ENCODE measurements around the gene MECR. TPM values are rescaled to one million over a fixed set of nuclear protein-coding genes. Genes with fewer than 3 reads are reported as not detected.

The MECR gene
- total and polyA plus RNA-seq, 4 experiments from 2014 or later, result 12.0 to 17.1 (median 14.2) TPM

- Mint-ChIP-seq H3K27me3 (peaks cover 25 to 32% of the 10 kb centered on the region in 2 donors), H3K36me3 (no peaks in the 10 kb centered on the region), H3K27ac (peak overlapping the region in 1 of 7 donors; percentile 19), H3K4me1 (no peaks in the 10 kb centered on the region), H3K4me3 (no peak overlapping the region), H3K9me3 (no peaks in the 10 kb centered on the region)
- CTCF ChIA-PET (ENCODE audit: partially characterized antibody), result no interaction called here
- Histone ChIP-seq H3K27ac (ENCODE audit: low read depth, low read length) (no peak overlapping the region), H3K9me3 (ENCODE audit: control insufficient read depth in 1 of 2, low read length in 2 of 2) (no peaks in the 10 kb centered on the region), H3K36me3 (ENCODE audit: insufficient read depth, low read length) (no peaks in the 10 kb centered on the region), H3K4me3 (ENCODE audit: low read length in 2 of 2) (no peak overlapping the region), H3K4me1 (ENCODE audit: insufficient read depth, low read length) (no peaks in the 10 kb centered on the region), H3K27me3 (ENCODE audit: insufficient read depth, low read length) (no peaks in the 10 kb centered on the region)
- intact Hi-C loops (cut with micrococcal nuclease), result no loop called here
- no peak for DNase-seq
- POLR2A ChIA-PET (ENCODE audit: partially characterized antibody), result no interaction called here
These were observed 41.0 kb upstream of the MECR start for GRCh38 chr1:29271724-29272123.

DNA sequence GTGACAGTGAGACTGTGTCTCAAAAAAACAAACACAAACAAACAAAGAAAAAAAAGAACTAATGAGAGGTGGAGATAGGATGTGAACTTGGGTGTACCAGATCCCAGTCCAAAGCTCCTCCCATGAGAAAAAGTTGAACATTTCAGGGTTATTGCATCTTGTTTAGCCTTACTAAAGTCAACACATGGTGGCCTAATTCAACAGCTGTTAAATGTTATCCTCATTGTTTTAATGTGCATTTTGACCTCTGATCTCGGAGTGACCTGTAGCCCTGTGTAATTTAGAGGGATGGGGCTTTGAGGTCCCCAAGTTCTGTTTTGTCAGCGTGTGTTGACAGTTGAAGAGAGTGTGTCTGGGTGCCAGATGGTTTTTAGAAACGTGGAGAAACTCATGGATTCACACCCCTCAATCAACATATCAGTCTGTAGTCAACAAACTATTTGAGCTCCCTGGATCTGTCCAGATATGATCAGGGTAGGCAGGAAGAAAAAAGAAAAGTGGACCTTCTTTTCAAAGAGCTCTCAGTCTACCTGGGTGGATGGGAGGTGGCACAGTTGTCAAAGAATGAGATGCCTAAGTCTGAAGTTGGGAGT lies 40.3 kb upstream of the MECR start:
- Histone ChIP-seq H3K27me3 (ENCODE audit: insufficient read depth, low read length) (no peaks in the 10 kb centered on the region), H3K4me1 (ENCODE audit: insufficient read depth, low read length) (no peaks in the 10 kb centered on the region), H3K27ac (ENCODE audit: low read depth, low read length) (no peak overlapping the region), H3K9me3 (ENCODE audit: control insufficient read depth in 1 of 2, low read length in 2 of 2) (no peaks in the 10 kb centered on the region), H3K36me3 (ENCODE audit: insufficient read depth, low read length) (no peaks in the 10 kb centered on the region), H3K4me3 (ENCODE audit: low read length in 2 of 2) (no peak overlapping the region)
- Mint-ChIP-seq H3K9me3 (no peaks in the 10 kb centered on the region), H3K36me3 (no peaks in the 10 kb centered on the region), H3K27ac (no peak overlapping the region), H3K27me3 (peaks cover 28 to 37% of the 10 kb centered on the region in 2 donors), H3K4me1 (no peaks in the 10 kb centered on the region), H3K4me3 (no peak overlapping the region)
- CTCF ChIA-PET (ENCODE audit: partially characterized antibody), result no interaction called here
- POLR2A ChIA-PET (ENCODE audit: partially characterized antibody), result no interaction called here
- intact Hi-C loops (cut with micrococcal nuclease), result no loop called here
- no peak for DNase-seq

DNA sequence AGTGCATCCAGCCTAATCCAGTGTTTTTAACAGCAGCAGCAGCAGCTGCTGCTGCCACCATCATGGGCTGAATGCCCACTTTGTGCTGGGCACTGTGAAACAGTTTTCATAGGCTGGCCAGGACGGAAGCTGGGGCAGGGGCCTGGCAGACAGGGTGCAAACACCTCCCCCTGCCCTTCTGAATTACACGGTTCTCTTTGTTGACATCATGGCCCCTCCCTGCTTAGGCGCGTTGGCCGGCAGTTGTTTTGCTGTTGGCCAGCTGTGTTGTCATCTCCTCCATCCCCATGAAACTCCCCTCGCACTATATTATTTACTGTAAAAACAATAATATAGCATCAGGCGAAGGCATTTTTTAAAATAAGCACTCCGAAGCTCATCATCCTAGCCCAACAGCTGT lies 38.6 kb upstream of the MECR start:
- CTCF ChIA-PET (ENCODE audit: partially characterized antibody), result no interaction called here
- no peaks in the 10 kb centered on the region for H3K36me3 Mint-ChIP-seq

GRCh38 chr1:29267321-29268070 lies 36.8 kb upstream of the MECR start:
- intact Hi-C loops (cut with micrococcal nuclease), result no loop called here
- H3K4me1 ChIP-seq (ENCODE audit: insufficient read depth, low read length), result no peaks in the 10 kb centered on the region

More for the DNA sequence above, 38.6 kb upstream of the MECR start:
- intact Hi-C loops (cut with micrococcal nuclease), result no loop called here
- Mint-ChIP-seq H3K9me3 (no peaks in the 10 kb centered on the region), H3K27ac (no peak overlapping the region), H3K4me1 (no peaks in the 10 kb centered on the region), H3K27me3 (peaks cover 33 to 36% of the 10 kb centered on the region in 2 donors), H3K4me3 (no peak overlapping the region)
- Histone ChIP-seq H3K9me3 (ENCODE audit: control insufficient read depth in 1 of 2, low read length in 2 of 2) (no peaks in the 10 kb centered on the region), H3K4me3 (ENCODE audit: low read length in 2 of 2) (no peak overlapping the region), H3K36me3 (ENCODE audit: insufficient read depth, low read length) (no peaks in the 10 kb centered on the region), H3K4me1 (ENCODE audit: insufficient read depth, low read length) (no peaks in the 10 kb centered on the region), H3K27ac (ENCODE audit: low read depth, low read length) (no peak overlapping the region), H3K27me3 (ENCODE audit: insufficient read depth, low read length) (no peaks in the 10 kb centered on the region)
- no peak for DNase-seq
- POLR2A ChIA-PET (ENCODE audit: partially characterized antibody), result no interaction called here

GRCh38 chr1:29266912-29267311 lies 36.2 kb upstream of the MECR start:
- H3K36me3 ChIP-seq (ENCODE audit: insufficient read depth, low read length), result no peaks in the 10 kb centered on the region
- peaks cover 0 to 2% (median 0%) of the 10 kb centered on the region in 8 donors for H3K9me3 Mint-ChIP-seq
- no peak overlapping the region for H3K4me3 Mint-ChIP-seq
- no peak overlapping the region for H3K27ac ChIP-seq (ENCODE audit: low read depth, low read length)
- no peaks in the 10 kb centered on the region for H3K4me1 Mint-ChIP-seq
- intact Hi-C loops (cut with micrococcal nuclease), result no loop called here
- peaks cover 36 to 37% of the 10 kb centered on the region in 2 donors for H3K27me3 Mint-ChIP-seq
- no peak for DNase-seq
- H3K4me1 ChIP-seq (ENCODE audit: insufficient read depth, low read length), result no peaks in the 10 kb centered on the region
- POLR2A ChIA-PET (ENCODE audit: partially characterized antibody), result no interaction called here
- H3K27me3 ChIP-seq (ENCODE audit: insufficient read depth, low read length), result no peaks in the 10 kb centered on the region
- no peaks in the 10 kb centered on the region for H3K9me3 ChIP-seq (ENCODE audit: control insufficient read depth in 1 of 2, low read length in 2 of 2)
- H3K36me3 Mint-ChIP-seq, result no peaks in the 10 kb centered on the region
- H3K27ac Mint-ChIP-seq, result no peak overlapping the region
- no peak overlapping the region for H3K4me3 ChIP-seq (ENCODE audit: low read length in 2 of 2)
- CTCF ChIA-PET (ENCODE audit: partially characterized antibody), result no interaction called here

More at GRCh38 chr1:29267321-29268070, 36.8 kb upstream of the MECR start:
- DNase-seq, result no peak
- H3K36me3 ChIP-seq (ENCODE audit: insufficient read depth, low read length), result no peaks in the 10 kb centered on the region
- Mint-ChIP-seq H3K36me3 (no peaks in the 10 kb centered on the region), H3K27ac (no peak overlapping the region), H3K4me1 (no peaks in the 10 kb centered on the region), H3K27me3 (peaks cover 35 to 39% of the 10 kb centered on the region in 2 donors), H3K9me3 (peaks cover 0 to 2% (median 0%) of the 10 kb centered on the region in 8 donors), H3K4me3 (no peak overlapping the region)
- H3K27ac ChIP-seq (ENCODE audit: low read depth, low read length), result no peak overlapping the region
- CTCF ChIA-PET (ENCODE audit: partially characterized antibody), result no interaction called here
- POLR2A ChIA-PET (ENCODE audit: partially characterized antibody), result no interaction called here
- no peaks in the 10 kb centered on the region for H3K27me3 ChIP-seq (ENCODE audit: insufficient read depth, low read length)
- H3K4me3 ChIP-seq (ENCODE audit: low read length in 2 of 2), result no peak overlapping the region
- H3K9me3 ChIP-seq (ENCODE audit: control insufficient read depth in 1 of 2, low read length in 2 of 2), result no peaks in the 10 kb centered on the region

GRCh38 chr1:29264773-29265389 lies 34.1 kb upstream of the MECR start:
- H3K4me1 Mint-ChIP-seq, result peaks cover 3 to 10% (median 5%) of the 10 kb centered on the region in 4 donors
- H3K4me3 ChIP-seq (ENCODE audit: low read length in 2 of 2), result no peak overlapping the region
- no peak overlapping the region for H3K4me3 Mint-ChIP-seq
- no peaks in the 10 kb centered on the region for H3K27me3 ChIP-seq (ENCODE audit: insufficient read depth, low read length)
- H3K4me1 ChIP-seq (ENCODE audit: insufficient read depth, low read length), result peaks cover 6% of the 10 kb centered on the region
- no peak overlapping the region for H3K27ac ChIP-seq (ENCODE audit: low read depth, low read length)
- CTCF ChIA-PET (ENCODE audit: partially characterized antibody), result no interaction called here
- H3K27ac Mint-ChIP-seq, result no peak overlapping the region
- peaks cover 0 to 2% (median 0%) of the 10 kb centered on the region in 8 donors for H3K9me3 Mint-ChIP-seq
- no peaks in the 10 kb centered on the region for H3K36me3 Mint-ChIP-seq
- no peak for DNase-seq
- no peaks in the 10 kb centered on the region for H3K36me3 ChIP-seq (ENCODE audit: insufficient read depth, low read length)
- intact Hi-C loops (cut with micrococcal nuclease), result no loop called here
- H3K9me3 ChIP-seq (ENCODE audit: control insufficient read depth in 1 of 2, low read length in 2 of 2), result no peaks in the 10 kb centered on the region
- POLR2A ChIA-PET (ENCODE audit: partially characterized antibody), result no interaction called here
- H3K27me3 Mint-ChIP-seq, result peaks cover 48 to 50% of the 10 kb centered on the region in 2 donors

GRCh38 chr1:29260531-29260930 lies 29.8 kb upstream of the MECR start:
- ChIA-PET CTCF (ENCODE audit: partially characterized antibody) (interaction anchor here (0.8 to 1.2 kb wide), 2 partner anchors 11 to 16 kb away, joined by 3 read pairs; no protein-coding TSS in a partner anchor), POLR2A (ENCODE audit: partially characterized antibody) (no interaction called here)
- H3K4me1 Mint-ChIP-seq, result peaks cover 3 to 10% (median 5%) of the 10 kb centered on the region in 4 donors
- Histone ChIP-seq H3K27me3 (ENCODE audit: insufficient read depth, low read length) (peaks cover 10% of the 10 kb centered on the region), H3K4me1 (ENCODE audit: insufficient read depth, low read length) (peaks cover 15% of the 10 kb centered on the region), H3K36me3 (ENCODE audit: insufficient read depth, low read length) (no peaks in the 10 kb centered on the region), H3K4me3 (ENCODE audit: low read length in 2 of 2) (no peak overlapping the region), H3K9me3 (ENCODE audit: control insufficient read depth in 1 of 2, low read length in 2 of 2) (no peaks in the 10 kb centered on the region), H3K27ac (ENCODE audit: low read depth, low read length) (no peak overlapping the region)
- H3K4me3 Mint-ChIP-seq, result peak overlapping the region in 6 of 8 donors; percentile 70 to 85 (median 78)
- DNase-seq, result no peak
- H3K27ac Mint-ChIP-seq, result no peak overlapping the region
- H3K36me3 Mint-ChIP-seq, result no peaks in the 10 kb centered on the region
- intact Hi-C loops (cut with micrococcal nuclease), result no loop called here
- peaks cover 30 to 32% of the 10 kb centered on the region in 2 donors for H3K27me3 Mint-ChIP-seq
- H3K9me3 Mint-ChIP-seq, result peaks cover 0 to 2% (median 0%) of the 10 kb centered on the region in 8 donors
